Left ventricle myocardium inferior (tissue), 1 donor: Measurements from ENCODE around the gene LGALS3BP. TPM values are rescaled to one million over a fixed set of nuclear protein-coding genes. Genes with fewer than 3 reads are reported as not detected.

Experiments
- DNase-seq: peaks from one replicate; pipeline ENCODE4 v3.0.0-alpha.2; 2020
- H3K27ac ChIP-seq: fragments of 200-600 bp; replicated peaks from 2 replicates; pipeline ENCODE4 v1.8.0; 2021
- H3K27me3 ChIP-seq: fragments of 200-600 bp; 2 replicates; pipeline ENCODE4 v1.8.0; 2021; ENCODE audit warnings: low read depth
- H3K36me3 ChIP-seq: fragments of 200-600 bp; 2 replicates; pipeline ENCODE4 v1.8.0; 2021
- H3K4me1 ChIP-seq: fragments of 200-600 bp; 2 replicates; pipeline ENCODE4 v1.8.0; 2021
- H3K4me3 ChIP-seq: fragments of 200-600 bp; 2 replicates; pipeline ENCODE4 v1.8.0; 2021; ENCODE audit warnings: mild to moderate bottlenecking, moderate library complexity
- H3K9me3 ChIP-seq: fragments of 200-600 bp; replicated peaks from 2 replicates; pipeline ENCODE4 v1.8.0; 2021
- CTCF ChIP-seq: fragments of 200-600 bp; IDR thresholded peaks from 2 replicates; pipeline ENCODE4 v1.8.0; 2021; ENCODE audit warnings: antibody characterized with exemption, mild to moderate bottlenecking, borderline replicate concordance
- intact Hi-C: fragments of 100-400 bp; cut with micrococcal nuclease; formaldehyde crosslinking; loops from one replicate; pipeline ENCODE4 v1.11.0; 2022
- total RNA-seq: library from RNA; stranded (reverse); fragmentation: NEBNext Ultra II Directional; extraction: Animal tissue kit (Norgen Biotek cat#: 25700); gene quantifications from one replicate; pipeline ENCODE4 v1.2.1, GENCODE V29; 2021
- donor health status: DM: no; HTN: yes; CAD: no; lungs with severe emphysema.

Gene LGALS3BP
- total RNA-seq, 1 donor from 2014 or later, result 585 TPM

DNA sequence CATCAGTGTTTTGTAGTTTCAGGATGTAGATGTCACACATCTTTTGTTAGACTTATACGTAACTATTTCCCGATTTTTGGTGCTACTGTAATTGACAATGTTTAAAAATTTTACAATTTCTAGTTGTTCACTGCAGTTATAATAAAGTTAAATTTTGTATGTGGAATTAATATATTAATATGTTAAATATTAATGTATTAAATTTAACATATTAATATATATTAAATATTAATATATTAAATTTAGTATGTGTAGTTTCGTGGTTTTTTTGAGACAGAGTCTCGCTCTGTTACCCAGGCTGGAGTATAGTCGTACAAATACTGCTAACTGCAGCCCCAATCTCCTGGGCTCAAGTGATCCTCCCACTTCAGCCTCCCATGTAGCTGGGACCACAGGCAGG, 5.7 kb upstream of the LGALS3BP start:
- H3K9me3 ChIP-seq, result no peaks in the 10 kb centered on the region
- H3K4me3 ChIP-seq, result no peak overlapping the region
- peaks cover 6% of the 10 kb centered on the region for H3K36me3 ChIP-seq
- no peak for DNase-seq
- TF ChIP-seq CTCF, result no peak
- H3K27ac ChIP-seq, result peak overlapping the region; percentile 90
- H3K27me3 ChIP-seq, result no peaks in the 10 kb centered on the region
- intact Hi-C loops, result no loop called here
- H3K4me1 ChIP-seq, result peaks cover 40% of the 10 kb centered on the region

DNA sequence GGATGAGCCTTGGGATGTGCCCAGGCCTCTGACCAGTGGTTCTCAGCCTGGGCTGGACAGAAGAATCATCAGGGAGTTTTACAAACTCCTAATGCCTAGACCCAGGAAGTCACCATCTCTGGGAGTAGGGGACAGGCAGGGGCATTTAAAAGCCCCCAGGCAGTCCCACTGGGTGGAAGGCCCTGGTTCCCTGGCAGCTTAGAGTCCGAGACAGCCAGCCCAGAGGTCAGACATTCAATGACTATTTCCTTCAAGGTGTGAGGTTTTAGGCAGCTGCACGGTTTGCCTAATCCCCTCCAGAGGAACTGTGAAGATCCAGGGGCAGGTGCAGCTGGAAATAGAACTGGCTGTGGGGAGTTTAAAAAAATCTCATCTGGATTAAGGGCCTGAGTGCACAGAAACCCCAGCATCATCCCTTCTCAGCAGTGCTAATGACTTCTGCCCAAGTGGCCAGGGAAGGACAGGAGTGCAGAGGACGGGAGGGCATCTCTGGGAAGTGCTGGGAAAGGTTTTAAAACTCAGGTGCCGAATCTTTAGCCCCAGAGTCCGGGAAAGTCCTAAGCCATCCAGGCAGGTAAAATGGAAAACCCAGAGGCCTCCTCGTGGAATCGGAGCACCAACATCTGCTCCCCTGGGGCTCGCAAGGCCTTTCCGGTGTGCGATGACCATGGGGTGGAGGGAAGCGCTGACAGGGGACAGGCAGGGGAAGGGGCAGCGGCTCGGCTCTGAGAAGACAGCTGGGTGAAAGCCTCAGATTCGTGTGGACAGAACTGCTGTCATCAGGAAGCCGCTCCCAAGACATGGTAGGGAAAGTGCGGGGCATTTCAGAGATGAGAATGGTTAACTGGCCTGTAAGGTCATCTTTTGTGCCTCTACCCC, 1.5 kb upstream of the LGALS3BP start:
- H3K4me3 ChIP-seq, result no peak overlapping the region
- H3K4me1 ChIP-seq, result peaks cover 50% of the 10 kb centered on the region
- H3K27me3 ChIP-seq, result no peaks in the 10 kb centered on the region
- intact Hi-C loops, result no loop called here
- no peak for TF ChIP-seq CTCF
- no peak for DNase-seq
- H3K27ac ChIP-seq, result no peak overlapping the region
- no peaks in the 10 kb centered on the region for H3K36me3 ChIP-seq
- H3K9me3 ChIP-seq, result no peaks in the 10 kb centered on the region

DNA sequence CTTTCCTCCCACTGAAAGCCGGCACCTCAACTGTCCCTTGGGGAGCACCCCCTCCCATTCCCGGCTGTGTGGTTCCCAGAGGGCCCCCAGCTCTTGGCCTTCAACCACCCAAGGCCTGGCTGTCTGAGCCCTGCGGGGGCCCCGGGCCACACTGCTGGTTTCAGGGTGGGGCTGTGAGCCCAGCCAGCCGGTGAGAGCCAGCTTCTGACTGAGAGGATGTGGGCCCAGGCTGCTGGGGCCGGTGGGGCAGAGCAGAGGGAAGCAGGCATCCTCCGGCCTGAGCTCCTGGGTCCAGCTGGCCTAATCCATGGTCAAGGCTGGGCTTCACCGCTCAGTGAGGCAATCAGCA, 875 bp upstream of the LGALS3BP start:
- no peaks in the 10 kb centered on the region for H3K9me3 ChIP-seq
- no peaks in the 10 kb centered on the region for H3K27me3 ChIP-seq
- intact Hi-C loops, result no loop called here
- H3K36me3 ChIP-seq, result no peaks in the 10 kb centered on the region
- H3K27ac ChIP-seq, result peak overlapping the region; percentile 85
- H3K4me3 ChIP-seq, result no peak overlapping the region
- DNase-seq, result no peak
- no peak for TF ChIP-seq CTCF
- peaks cover 50% of the 10 kb centered on the region for H3K4me1 ChIP-seq

- Histone ChIP-seq H3K4me3 (peak overlapping the region; percentile 66), H3K27ac (peak overlapping the region; percentile 85), H3K27me3 (no peaks in the 10 kb centered on the region), H3K9me3 (no peaks in the 10 kb centered on the region), H3K36me3 (peaks cover 10% of the 10 kb centered on the region), H3K4me1 (peaks cover 72% of the 10 kb centered on the region)
- DNase-seq, result peak; percentile 64
- intact Hi-C loops, result no loop called here
- peak; percentile 48 for TF ChIP-seq CTCF
Observed at GRCh38 chr17:78977997-78978973, 1.4 kb downstream of the LGALS3BP start.

DNA sequence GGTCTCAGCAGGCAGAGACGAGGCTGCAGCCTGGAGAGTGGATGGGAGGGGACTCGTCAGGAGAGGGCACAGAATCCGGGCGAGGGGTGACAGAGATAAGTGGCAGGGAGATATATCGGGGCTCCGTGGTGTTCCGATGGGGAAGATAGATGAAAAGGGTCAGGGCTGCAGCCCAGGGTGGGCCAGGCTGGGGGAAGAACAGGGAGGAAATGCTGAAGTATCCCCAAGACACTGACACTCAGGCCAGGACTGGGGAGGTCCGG, 2.1 kb downstream of the LGALS3BP start:
- no peak for TF ChIP-seq CTCF
- Histone ChIP-seq H3K4me1 (peaks cover 77% of the 10 kb centered on the region), H3K27ac (peak overlapping the region; percentile 85), H3K4me3 (peak overlapping the region; percentile 66), H3K27me3 (no peaks in the 10 kb centered on the region), H3K9me3 (no peaks in the 10 kb centered on the region), H3K36me3 (peaks cover 12% of the 10 kb centered on the region)
- intact Hi-C loops, result no loop called here
- no peak for DNase-seq
